ENCODE data around the gene PSPH. TPM values are rescaled to one million over a fixed set of nuclear protein-coding genes. Genes with fewer than 3 reads are reported as not detected.
A peak's percentile ranks its signal among the peaks of the same experiment; 100 is the strongest.
"Not testable (repeated sequence)": the region's sequence is repeated elsewhere in the genome, so short reads cannot be mapped to it uniquely, and the experiment has no call there.

The PSPH gene
- polyA plus RNA-seq, result 1 to 10 TPM; 6.6 to 8.6 TPM

DNA sequence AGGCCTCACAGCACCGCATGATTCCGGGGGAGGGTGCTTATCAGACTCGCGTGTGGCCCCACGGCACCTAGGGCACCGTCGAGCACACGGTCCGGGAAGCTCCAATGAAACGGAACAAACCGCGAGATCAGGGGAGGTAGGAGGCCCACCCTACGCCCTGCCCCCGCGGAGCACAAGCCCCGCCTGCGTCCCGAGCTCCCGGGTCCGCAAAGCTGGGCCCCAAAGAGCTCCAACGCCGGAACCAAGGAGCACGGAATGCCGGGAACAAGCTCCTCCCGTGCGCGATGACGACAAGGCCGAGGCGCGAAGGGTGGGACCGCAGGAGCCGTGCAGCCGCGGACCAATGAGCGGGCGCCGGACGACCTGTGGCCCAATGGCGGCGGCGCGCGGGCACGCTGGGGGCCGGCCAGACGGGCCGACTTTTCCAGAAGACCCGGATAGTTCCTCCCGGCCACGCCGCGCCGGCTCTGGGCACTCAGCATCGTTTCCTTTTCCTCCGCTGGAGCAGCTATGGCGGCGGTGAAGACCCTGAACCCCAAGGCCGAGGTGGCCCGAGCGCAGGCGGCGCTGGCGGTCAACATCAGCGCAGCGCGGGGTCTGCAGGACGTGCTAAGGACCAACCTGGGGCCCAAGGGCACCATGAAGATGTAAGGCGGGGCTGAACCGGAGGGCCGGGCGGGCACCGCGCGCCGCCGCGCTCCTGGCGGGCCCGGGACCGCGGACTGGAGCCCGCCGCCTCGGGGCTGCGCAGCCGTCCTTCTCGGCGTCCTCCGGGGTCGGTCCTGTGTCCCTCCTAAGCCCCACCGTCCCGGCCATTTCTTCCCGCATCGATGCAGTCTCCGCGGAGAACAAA, at the start of gene PSPH, which contains the start of gene CCT6A:
Gene PSPH, minus strand, starts transcription at position 106 of the 853 bp plus-strand sequence. CDS start 30,232 bp downstream, outside the sequence.
Gene CCT6A, plus strand, starts transcription at position 427 of the 853 bp plus-strand sequence. Its CDS starts 84 bp downstream, at position 511.
- no peaks in the 10 kb centered on the region for H3K27me3 ChIP-seq (ENCODE audit: control insufficient read depth in 1 of 2, insufficient read depth in 2 of 2, low read length in 2 of 2)
- H3K36me3 ChIP-seq (ENCODE audit: control insufficient read depth in 2 of 2, insufficient read depth in 2 of 2, low read length in 1 of 2), result peaks cover 4 to 6% of the 10 kb centered on the region in 2 donors
- 0% methylated on average over 67 to 97 of the region's 97 CpGs for WGBS, 2 donors
- peaks cover 0 to 4% of the 10 kb centered on the region in 2 donors for H3K4me1 ChIP-seq (ENCODE audit: control insufficient read depth in 2 of 2, insufficient read depth in 2 of 2, low read length in 1 of 2)
- H3K27ac ChIP-seq (ENCODE audit: low read depth in 2 of 2, low read length in 1 of 2), result peak within 1 kb of the TSS; percentile 96 to 97
- H3K4me3 ChIP-seq (ENCODE audit: low read depth in 1 of 2, low read length in 2 of 2), result peak within 1 kb of the TSS; percentile 90 to 99
- H3K9me3 ChIP-seq (ENCODE audit: control insufficient read depth in 2 of 2, insufficient read depth in 1 of 2, low read depth in 1 of 2, low read length in 1 of 2), result no peaks in the 10 kb centered on the region

DNA sequence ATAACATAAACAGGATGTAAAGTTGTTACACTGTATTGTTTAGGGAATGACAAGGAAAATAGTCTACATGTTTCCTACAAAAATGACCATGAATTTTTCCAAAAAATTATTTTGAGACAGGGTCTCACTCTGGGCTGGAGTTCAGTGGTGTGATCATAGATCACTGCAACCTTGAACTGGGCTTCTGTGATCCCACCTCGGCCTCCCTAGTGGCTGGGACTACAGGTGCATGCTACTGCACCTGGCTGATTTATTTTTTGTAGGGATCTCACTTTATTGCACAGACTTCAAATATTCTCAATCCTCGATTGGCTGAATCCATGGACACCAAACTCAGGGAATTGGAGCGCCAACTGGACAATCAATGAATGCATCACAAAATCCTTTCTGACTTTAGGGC, 48.4 kb upstream of the PSPH start:
- Histone ChIP-seq H3K27ac (ENCODE audit: low read depth in 2 of 2, low read length in 1 of 2) (no peak overlapping the region), H3K9me3 (ENCODE audit: control insufficient read depth in 2 of 2, insufficient read depth in 1 of 2, low read depth in 1 of 2, low read length in 1 of 2) (no peaks in the 10 kb centered on the region), H3K4me3 (ENCODE audit: low read depth in 1 of 2, low read length in 2 of 2) (no peak overlapping the region), H3K4me1 (ENCODE audit: control insufficient read depth in 2 of 2, insufficient read depth in 2 of 2, low read length in 1 of 2) (peaks cover 0 to under 1% of the 10 kb centered on the region in 2 donors), H3K36me3 (ENCODE audit: control insufficient read depth in 2 of 2, insufficient read depth in 2 of 2, low read length in 1 of 2) (peaks cover 0 to 13% of the 10 kb centered on the region in 2 donors), H3K27me3 (ENCODE audit: control insufficient read depth in 1 of 2, insufficient read depth in 2 of 2, low read length in 2 of 2) (no peaks in the 10 kb centered on the region)
- 92 to 94% methylated on average over 3 of the region's 3 CpGs for WGBS, 2 donors

DNA sequence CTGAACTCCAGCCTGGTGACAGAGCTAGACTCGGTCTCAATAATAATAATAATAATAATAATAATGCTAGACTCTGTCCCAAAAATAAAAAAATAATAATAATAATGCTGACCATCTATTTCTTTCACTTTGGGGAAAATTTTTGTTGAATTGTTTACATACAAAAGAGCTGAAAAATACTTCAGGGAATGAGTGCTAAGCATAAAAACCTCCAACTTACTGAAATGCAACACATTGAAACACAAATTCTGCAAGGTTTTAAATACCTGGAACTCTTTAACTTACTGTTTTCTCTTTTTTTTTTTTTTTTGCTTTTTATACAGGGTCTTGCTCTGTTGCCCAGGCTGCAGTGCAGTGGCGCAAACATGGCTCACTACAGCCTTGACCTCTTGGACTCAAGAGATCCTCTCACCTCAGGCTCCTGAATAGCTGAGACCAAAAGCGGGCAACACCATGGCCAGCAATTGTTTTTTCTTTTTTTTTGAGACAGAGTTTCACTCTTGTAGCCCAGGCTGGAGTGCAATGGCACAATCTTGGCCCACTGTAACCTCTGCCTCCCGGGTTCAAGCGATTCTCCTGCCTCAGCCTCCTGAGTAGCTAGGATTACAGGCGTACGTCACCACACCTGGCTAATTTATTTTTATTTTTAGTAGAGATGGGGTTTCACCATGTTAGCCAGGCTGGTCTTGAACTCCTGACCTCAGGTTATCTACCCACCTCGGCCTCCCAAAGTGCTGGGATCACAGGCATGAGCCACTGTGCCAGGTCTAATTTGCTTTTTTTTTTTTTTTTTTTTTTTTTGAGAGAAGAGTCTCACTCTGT, 47.2 kb upstream of the PSPH start:
- H3K27me3 ChIP-seq (ENCODE audit: control insufficient read depth in 1 of 2, insufficient read depth in 2 of 2, low read length in 2 of 2); H3K27ac ChIP-seq (ENCODE audit: low read depth in 2 of 2, low read length in 1 of 2); H3K4me1 ChIP-seq (ENCODE audit: control insufficient read depth in 2 of 2, insufficient read depth in 2 of 2, low read length in 1 of 2); H3K9me3 ChIP-seq (ENCODE audit: control insufficient read depth in 2 of 2, insufficient read depth in 1 of 2, low read depth in 1 of 2, low read length in 1 of 2); H3K4me3 ChIP-seq (ENCODE audit: low read depth in 1 of 2, low read length in 2 of 2): not testable (repeated sequence)
- peaks cover 0 to 13% of the 10 kb centered on the region in 2 donors for H3K36me3 ChIP-seq (ENCODE audit: control insufficient read depth in 2 of 2, insufficient read depth in 2 of 2, low read length in 1 of 2)
- 94 to 95% methylated on average over 8 of the region's 8 CpGs for WGBS, 2 donors

DNA sequence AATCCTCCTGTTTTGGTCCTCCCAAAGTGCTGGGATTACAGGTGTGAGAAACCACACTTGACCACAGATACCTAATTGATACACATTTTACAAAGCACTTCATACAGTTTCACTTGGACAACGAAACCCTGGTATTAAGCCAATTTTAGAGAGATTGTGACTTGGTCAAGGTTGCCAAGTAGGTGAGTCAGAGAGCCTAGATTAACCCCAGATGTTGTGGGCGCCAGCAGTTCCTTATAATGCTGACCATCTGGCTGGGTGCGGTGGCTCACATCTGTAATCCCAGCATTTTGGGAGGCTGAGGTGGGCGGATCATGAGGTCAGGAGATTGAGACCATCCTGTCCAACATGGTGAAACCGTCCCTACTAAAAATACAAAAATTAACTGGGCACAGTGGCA, 46.5 kb upstream of the PSPH start:
- Histone ChIP-seq H3K4me1 (ENCODE audit: control insufficient read depth in 2 of 2, insufficient read depth in 2 of 2, low read length in 1 of 2) (peaks cover 0 to under 1% of the 10 kb centered on the region in 2 donors), H3K27me3 (ENCODE audit: control insufficient read depth in 1 of 2, insufficient read depth in 2 of 2, low read length in 2 of 2) (no peaks in the 10 kb centered on the region), H3K36me3 (ENCODE audit: control insufficient read depth in 2 of 2, insufficient read depth in 2 of 2, low read length in 1 of 2) (peaks cover 0 to 11% of the 10 kb centered on the region in 2 donors), H3K4me3 (ENCODE audit: low read depth in 1 of 2, low read length in 2 of 2) (no peak overlapping the region), H3K9me3 (ENCODE audit: control insufficient read depth in 2 of 2, insufficient read depth in 1 of 2, low read depth in 1 of 2, low read length in 1 of 2) (no peaks in the 10 kb centered on the region), H3K27ac (ENCODE audit: low read depth in 2 of 2, low read length in 1 of 2) (no peak overlapping the region)
- WGBS, 2 donors, result 53% methylated on average over 5 of the region's 5 CpGs

DNA sequence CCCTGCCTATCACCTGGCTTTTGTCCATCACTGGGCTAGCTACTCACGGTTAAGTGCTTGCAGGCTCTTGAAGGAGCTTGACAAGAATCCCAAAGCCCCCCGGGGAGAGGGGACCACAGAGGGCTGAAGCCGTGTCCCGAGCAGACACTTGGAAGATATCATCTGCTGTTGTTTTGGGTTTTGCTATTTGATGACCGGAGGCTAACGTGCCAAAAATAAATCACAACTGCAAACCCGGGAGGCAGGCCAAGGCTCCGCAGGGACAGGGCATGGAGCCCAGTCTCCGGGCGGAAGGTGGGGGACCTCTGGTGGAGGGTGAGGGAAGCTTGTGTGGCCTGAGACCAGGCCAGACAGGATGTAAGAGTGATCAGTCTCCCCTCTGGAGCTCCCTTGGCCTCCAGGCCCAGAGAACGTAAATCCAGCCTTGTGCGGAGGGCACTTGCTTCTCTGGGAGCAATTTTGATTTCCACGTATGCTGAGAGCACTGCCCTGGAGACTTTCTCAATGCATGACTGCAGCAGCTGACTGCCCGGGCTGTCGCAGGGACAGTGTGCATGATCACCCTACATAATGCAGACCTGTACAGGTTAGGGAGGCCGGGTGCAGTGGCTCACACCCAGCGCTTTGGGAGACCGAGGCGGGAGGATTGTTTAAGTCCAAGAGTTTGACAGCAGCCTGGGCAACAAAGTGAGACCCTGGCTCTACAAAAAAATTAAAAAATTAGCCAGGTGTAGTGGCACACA, 41.7 kb upstream of the PSPH start, which contains the start of gene PHKG1:
Gene PHKG1, minus strand, starts transcription at position 164 of the 743 bp plus-strand sequence. CDS start 4,011 bp downstream, outside the sequence.
- Histone ChIP-seq H3K27ac (ENCODE audit: low read depth in 2 of 2, low read length in 1 of 2) (peak within 1 kb of the TSS; percentile 50 to 64), H3K4me3 (ENCODE audit: low read depth in 1 of 2, low read length in 2 of 2) (no peak within 1 kb of the TSS), H3K36me3 (ENCODE audit: control insufficient read depth in 2 of 2, insufficient read depth in 2 of 2, low read length in 1 of 2) (peaks cover 0 to 4% of the 10 kb centered on the region in 2 donors), H3K4me1 (ENCODE audit: control insufficient read depth in 2 of 2, insufficient read depth in 2 of 2, low read length in 1 of 2) (peaks cover 0 to 3% of the 10 kb centered on the region in 2 donors), H3K9me3 (ENCODE audit: control insufficient read depth in 2 of 2, insufficient read depth in 1 of 2, low read depth in 1 of 2, low read length in 1 of 2) (no peaks in the 10 kb centered on the region), H3K27me3 (ENCODE audit: control insufficient read depth in 1 of 2, insufficient read depth in 2 of 2, low read length in 2 of 2) (no peaks in the 10 kb centered on the region)
- WGBS, 2 donors, result 24 to 34% methylated on average over 19 of the region's 19 CpGs

DNA sequence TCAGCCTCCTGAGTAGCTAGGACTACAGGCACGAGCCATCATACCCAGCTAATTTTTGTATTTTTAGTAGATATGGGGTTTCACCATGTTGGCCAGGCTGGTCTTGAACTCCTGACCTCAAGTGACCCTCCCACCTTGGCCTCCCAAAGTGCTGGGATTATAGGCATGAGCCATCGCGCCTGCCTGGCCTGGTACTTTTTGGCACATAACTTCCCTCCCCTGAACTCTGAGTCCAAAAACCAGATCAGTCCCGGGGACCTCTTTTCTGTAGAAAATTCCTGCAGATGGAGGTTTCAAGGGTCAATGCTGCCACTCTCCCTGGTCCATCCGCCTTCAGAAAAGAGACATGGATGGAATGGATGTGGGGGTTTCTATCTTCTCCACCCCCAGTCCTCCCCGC, 41.1 kb upstream of the PSPH start:
- not testable (repeated sequence) for H3K36me3 ChIP-seq (ENCODE audit: control insufficient read depth in 2 of 2, insufficient read depth in 2 of 2, low read length in 1 of 2); H3K4me3 ChIP-seq (ENCODE audit: low read depth in 1 of 2, low read length in 2 of 2); H3K27me3 ChIP-seq (ENCODE audit: control insufficient read depth in 1 of 2, insufficient read depth in 2 of 2, low read length in 2 of 2); H3K9me3 ChIP-seq (ENCODE audit: control insufficient read depth in 2 of 2, insufficient read depth in 1 of 2, low read depth in 1 of 2, low read length in 1 of 2); H3K4me1 ChIP-seq (ENCODE audit: control insufficient read depth in 2 of 2, insufficient read depth in 2 of 2, low read length in 1 of 2)
- peak overlapping the region; percentile 21 to 50 for H3K27ac ChIP-seq (ENCODE audit: low read depth in 2 of 2, low read length in 1 of 2)
- WGBS, 2 donors, result 41 to 43% methylated on average over 6 of the region's 6 CpGs

DNA sequence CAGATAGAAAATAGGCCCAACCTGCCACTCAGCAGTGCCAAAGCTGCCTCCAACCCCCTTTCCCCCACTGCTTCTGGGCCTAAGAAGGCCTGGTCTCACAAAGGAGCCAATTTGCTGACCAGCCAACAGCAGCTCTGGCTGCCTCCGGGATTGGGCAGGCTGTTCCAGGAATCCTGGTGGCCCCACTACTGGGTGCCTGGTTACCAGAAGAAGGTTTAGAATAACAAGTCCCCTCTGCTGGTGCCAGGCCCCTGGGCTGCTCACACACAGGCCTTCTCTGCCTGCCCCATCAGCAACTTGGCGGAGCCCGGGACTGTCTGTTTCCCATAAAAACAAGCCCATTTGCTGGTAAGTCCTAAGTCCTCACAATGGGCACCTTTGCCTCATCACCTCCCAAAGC, 40.3 kb upstream of the PSPH start:
- no peaks in the 10 kb centered on the region for H3K9me3 ChIP-seq (ENCODE audit: control insufficient read depth in 2 of 2, insufficient read depth in 1 of 2, low read depth in 1 of 2, low read length in 1 of 2)
- WGBS, 2 donors, result 63 to 64% methylated on average over 3 of the region's 3 CpGs
- peaks cover 0 to 10% of the 10 kb centered on the region in 2 donors for H3K36me3 ChIP-seq (ENCODE audit: control insufficient read depth in 2 of 2, insufficient read depth in 2 of 2, low read length in 1 of 2)
- H3K4me1 ChIP-seq (ENCODE audit: control insufficient read depth in 2 of 2, insufficient read depth in 2 of 2, low read length in 1 of 2), result peaks cover 0 to 3% of the 10 kb centered on the region in 2 donors
- H3K4me3 ChIP-seq (ENCODE audit: low read depth in 1 of 2, low read length in 2 of 2), result no peak overlapping the region
- no peaks in the 10 kb centered on the region for H3K27me3 ChIP-seq (ENCODE audit: control insufficient read depth in 1 of 2, insufficient read depth in 2 of 2, low read length in 2 of 2)
- no peak overlapping the region for H3K27ac ChIP-seq (ENCODE audit: low read depth in 2 of 2, low read length in 1 of 2)

DNA sequence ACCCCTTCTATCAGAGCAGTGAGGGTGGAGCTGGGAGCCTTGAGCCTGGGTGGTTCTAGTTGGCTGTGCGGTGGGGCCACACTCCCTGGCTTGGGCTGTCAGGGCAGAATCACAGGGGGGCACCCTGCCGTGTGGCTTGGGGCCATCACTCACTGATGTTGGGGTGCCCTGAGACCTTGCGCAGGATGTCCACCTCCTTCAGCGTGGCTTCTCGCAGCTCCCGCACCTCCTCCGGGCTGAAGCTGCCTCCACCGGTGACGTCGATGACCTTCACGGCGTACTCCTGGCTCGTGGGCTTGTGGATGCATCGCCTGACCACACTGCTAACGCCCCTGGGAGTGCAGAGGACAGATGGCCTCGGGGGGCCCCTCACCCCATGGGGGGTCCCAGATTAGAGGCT, 36.2 kb upstream of the PSPH start:
- peaks cover 0 to 14% of the 10 kb centered on the region in 2 donors for H3K36me3 ChIP-seq (ENCODE audit: control insufficient read depth in 2 of 2, insufficient read depth in 2 of 2, low read length in 1 of 2)
- H3K4me1 ChIP-seq (ENCODE audit: control insufficient read depth in 2 of 2, insufficient read depth in 2 of 2, low read length in 1 of 2), result peaks cover 0 to 3% of the 10 kb centered on the region in 2 donors
- WGBS, 2 donors, result 92 to 94% methylated on average over 16 of the region's 16 CpGs

DNA sequence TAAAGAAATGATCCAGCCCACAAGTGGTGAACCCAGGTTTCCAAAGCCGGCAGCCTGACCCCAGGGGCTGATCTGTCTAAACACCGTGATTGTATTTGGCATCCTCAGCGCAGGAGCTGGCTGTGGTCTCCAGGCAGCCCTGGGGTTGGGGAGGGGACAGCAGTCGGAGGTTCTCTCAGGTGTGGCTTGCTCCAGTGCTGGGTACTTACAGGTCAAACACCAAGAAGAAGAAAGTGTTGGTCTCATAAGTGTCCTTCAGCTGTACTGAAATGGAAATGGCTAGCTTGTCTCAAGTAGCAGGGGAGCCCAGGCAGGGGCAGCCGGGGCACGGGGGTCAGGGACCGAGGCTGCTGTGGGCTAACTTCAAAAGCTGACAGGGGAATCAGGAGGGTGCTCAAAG, 35.5 kb upstream of the PSPH start:
- Histone ChIP-seq H3K4me3 (ENCODE audit: low read depth in 1 of 2, low read length in 2 of 2) (no peak overlapping the region), H3K27me3 (ENCODE audit: control insufficient read depth in 1 of 2, insufficient read depth in 2 of 2, low read length in 2 of 2) (no peaks in the 10 kb centered on the region), H3K9me3 (ENCODE audit: control insufficient read depth in 2 of 2, insufficient read depth in 1 of 2, low read depth in 1 of 2, low read length in 1 of 2) (no peaks in the 10 kb centered on the region), H3K4me1 (ENCODE audit: control insufficient read depth in 2 of 2, insufficient read depth in 2 of 2, low read length in 1 of 2) (peaks cover 0 to 3% of the 10 kb centered on the region in 2 donors), H3K27ac (ENCODE audit: low read depth in 2 of 2, low read length in 1 of 2) (no peak overlapping the region), H3K36me3 (ENCODE audit: control insufficient read depth in 2 of 2, insufficient read depth in 2 of 2, low read length in 1 of 2) (peaks cover 0 to 16% of the 10 kb centered on the region in 2 donors)
- 93 to 98% methylated on average over 7 of the region's 7 CpGs for WGBS, 2 donors

More for the DNA sequence above, 36.2 kb upstream of the PSPH start:
- no peaks in the 10 kb centered on the region for H3K27me3 ChIP-seq (ENCODE audit: control insufficient read depth in 1 of 2, insufficient read depth in 2 of 2, low read length in 2 of 2)
- H3K27ac ChIP-seq (ENCODE audit: low read depth in 2 of 2, low read length in 1 of 2), result no peak overlapping the region
- no peak overlapping the region for H3K4me3 ChIP-seq (ENCODE audit: low read depth in 1 of 2, low read length in 2 of 2)
- no peaks in the 10 kb centered on the region for H3K9me3 ChIP-seq (ENCODE audit: control insufficient read depth in 2 of 2, insufficient read depth in 1 of 2, low read depth in 1 of 2, low read length in 1 of 2)

Data from esophagus (tissue), 2 donors.